GM19467 (cell line): Measurements from ENCODE around the gene EPAS1.

Source experiments
- ATAC-seq: cut with Tn5 transposase; IDR thresholded peaks from one replicate; pipeline ENCODE4 v1.9.1; 2021; ENCODE audit warnings: mild to moderate bottlenecking, moderate library complexity; ENCODE audit not compliant: unreplicated experiment

EPAS1 gene

GRCh38 chr2:46318579-46319460 lies 21.6 kb downstream of the EPAS1 start:
- no peak for ATAC-seq

GRCh38 chr2:46319711-46320110 lies 22.5 kb downstream of the EPAS1 start:
- ATAC-seq, result no peak

GRCh38 chr2:46320141-46320567 lies 22.9 kb downstream of the EPAS1 start:
- ATAC-seq, result no peak

GRCh38 chr2:46323730-46324129 lies 26.5 kb downstream of the EPAS1 start:
- no peak for ATAC-seq

GRCh38 chr2:46325182-46325928 lies 28.1 kb downstream of the EPAS1 start:
- no peak for ATAC-seq

GRCh38 chr2:46326231-46326980 lies 29.2 kb downstream of the EPAS1 start:
- ATAC-seq, result no peak

GRCh38 chr2:46327627-46328026 lies 30.4 kb downstream of the EPAS1 start:
- ATAC-seq, result no peak

GRCh38 chr2:46328291-46328690 lies 31.1 kb downstream of the EPAS1 start:
- no peak for ATAC-seq

GRCh38 chr2:46328829-46329228 lies 31.6 kb downstream of the EPAS1 start:
- ATAC-seq, result no peak

- ATAC-seq, result no peak
Measured at GRCh38 chr2:46329340-46329739, 32.1 kb downstream of the EPAS1 start.

- no peak for ATAC-seq
Measured at GRCh38 chr2:46329803-46330775, 32.9 kb downstream of the EPAS1 start.

GRCh38 chr2:46331109-46331766 lies 34.0 kb downstream of the EPAS1 start:
- no peak for ATAC-seq

- ATAC-seq, result no peak
Measured at GRCh38 chr2:46332686-46333281, 35.6 kb downstream of the EPAS1 start.

GRCh38 chr2:46333912-46334311 lies 36.7 kb downstream of the EPAS1 start:
- ATAC-seq, result no peak

- no peak for ATAC-seq
Measured at GRCh38 chr2:46334389-46335271, 37.4 kb downstream of the EPAS1 start.

GRCh38 chr2:46335391-46336282 lies 38.4 kb downstream of the EPAS1 start:
- no peak for ATAC-seq

GRCh38 chr2:46336283-46336959 lies 39.2 kb downstream of the EPAS1 start:
- ATAC-seq, result no peak
